Measurements from ENCODE around the gene CCDC81.

DNA sequence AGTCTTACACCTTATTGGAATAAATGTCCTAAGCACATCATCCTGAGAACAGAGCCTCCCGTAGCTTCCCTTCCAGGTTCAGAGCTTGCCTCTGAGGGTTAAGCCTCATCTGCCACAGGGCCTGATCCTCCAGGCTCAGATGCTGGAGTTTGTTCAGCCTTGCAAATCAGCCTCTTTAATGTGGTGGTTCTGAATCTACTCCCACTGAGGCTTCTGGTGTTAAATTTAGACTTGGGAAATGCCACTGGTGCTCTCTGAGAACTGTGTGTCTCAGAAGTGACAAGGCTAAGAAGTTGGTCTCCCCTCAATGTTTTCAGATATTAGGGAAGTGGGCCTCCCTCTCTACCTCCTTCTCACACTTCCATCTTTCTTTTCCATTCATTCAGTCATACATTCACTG, 68.7 kb downstream of the CCDC81 start:
- TF ChIP-seq POLR2A (IDR thresholded peaks at IDR 0.05) (no peak), EP300 (IDR thresholded peaks at IDR 0.05) (no peak)
- TF ChIP-seq, protein P1, sequence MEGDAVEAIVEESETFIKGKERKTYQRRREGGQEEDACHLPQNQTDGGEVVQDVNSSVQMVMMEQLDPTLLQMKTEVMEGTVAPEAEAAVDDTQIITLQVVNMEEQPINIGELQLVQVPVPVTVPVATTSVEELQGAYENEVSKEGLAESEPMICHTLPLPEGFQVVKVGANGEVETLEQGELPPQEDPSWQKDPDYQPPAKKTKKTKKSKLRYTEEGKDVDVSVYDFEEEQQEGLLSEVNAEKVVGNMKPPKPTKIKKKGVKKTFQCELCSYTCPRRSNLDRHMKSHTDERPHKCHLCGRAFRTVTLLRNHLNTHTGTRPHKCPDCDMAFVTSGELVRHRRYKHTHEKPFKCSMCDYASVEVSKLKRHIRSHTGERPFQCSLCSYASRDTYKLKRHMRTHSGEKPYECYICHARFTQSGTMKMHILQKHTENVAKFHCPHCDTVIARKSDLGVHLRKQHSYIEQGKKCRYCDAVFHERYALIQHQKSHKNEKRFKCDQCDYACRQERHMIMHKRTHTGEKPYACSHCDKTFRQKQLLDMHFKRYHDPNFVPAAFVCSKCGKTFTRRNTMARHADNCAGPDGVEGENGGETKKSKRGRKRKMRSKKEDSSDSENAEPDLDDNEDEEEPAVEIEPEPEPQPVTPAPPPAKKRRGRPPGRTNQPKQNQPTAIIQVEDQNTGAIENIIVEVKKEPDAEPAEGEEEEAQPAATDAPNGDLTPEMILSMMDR (IDR thresholded peaks at IDR 0.05), result no peak
